ENCODE measurements around the gene NPC1.

Gene NPC1

DNA sequence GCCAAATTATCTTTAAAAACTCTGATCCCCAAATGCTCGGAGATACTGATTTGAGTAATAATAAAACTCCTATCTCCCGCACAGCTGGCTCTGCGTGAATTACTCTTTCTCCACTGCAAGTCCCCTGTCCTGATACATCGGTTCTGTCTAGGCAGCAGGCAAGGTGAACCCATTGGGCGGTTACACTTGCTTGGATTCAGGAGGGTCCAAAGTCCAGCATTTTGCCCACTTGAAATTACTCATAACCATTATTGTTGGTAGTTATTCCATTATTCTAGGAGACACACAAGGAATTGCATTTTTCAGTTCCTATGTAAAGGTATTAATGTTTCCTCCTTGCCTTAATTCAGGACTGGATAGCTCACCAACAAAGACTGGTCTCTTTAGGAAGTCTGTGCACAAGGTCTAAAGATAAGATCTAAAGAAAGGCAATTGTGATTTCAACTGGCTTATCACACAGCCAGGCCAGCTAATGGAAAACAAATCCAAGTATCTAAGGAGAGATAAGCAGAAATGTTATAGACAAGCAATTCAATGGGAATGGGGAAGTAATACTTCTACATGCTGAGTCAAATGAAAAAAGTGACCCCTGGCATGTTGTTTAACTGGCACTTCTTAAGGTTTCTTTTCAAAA is 23.2 kb upstream of the NPC1 start:
- TF ChIP-seq, protein P1, sequence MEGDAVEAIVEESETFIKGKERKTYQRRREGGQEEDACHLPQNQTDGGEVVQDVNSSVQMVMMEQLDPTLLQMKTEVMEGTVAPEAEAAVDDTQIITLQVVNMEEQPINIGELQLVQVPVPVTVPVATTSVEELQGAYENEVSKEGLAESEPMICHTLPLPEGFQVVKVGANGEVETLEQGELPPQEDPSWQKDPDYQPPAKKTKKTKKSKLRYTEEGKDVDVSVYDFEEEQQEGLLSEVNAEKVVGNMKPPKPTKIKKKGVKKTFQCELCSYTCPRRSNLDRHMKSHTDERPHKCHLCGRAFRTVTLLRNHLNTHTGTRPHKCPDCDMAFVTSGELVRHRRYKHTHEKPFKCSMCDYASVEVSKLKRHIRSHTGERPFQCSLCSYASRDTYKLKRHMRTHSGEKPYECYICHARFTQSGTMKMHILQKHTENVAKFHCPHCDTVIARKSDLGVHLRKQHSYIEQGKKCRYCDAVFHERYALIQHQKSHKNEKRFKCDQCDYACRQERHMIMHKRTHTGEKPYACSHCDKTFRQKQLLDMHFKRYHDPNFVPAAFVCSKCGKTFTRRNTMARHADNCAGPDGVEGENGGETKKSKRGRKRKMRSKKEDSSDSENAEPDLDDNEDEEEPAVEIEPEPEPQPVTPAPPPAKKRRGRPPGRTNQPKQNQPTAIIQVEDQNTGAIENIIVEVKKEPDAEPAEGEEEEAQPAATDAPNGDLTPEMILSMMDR (conservative IDR thresholded peaks at IDR 0.05; ENCODE audit: low read depth, low read length): no peak
- no peak overlapping the region for H3K4me3 ChIP-seq (ENCODE audit: low read depth, low read length)
- DNase-seq (ENCODE audit: low read depth): no peak

DNA sequence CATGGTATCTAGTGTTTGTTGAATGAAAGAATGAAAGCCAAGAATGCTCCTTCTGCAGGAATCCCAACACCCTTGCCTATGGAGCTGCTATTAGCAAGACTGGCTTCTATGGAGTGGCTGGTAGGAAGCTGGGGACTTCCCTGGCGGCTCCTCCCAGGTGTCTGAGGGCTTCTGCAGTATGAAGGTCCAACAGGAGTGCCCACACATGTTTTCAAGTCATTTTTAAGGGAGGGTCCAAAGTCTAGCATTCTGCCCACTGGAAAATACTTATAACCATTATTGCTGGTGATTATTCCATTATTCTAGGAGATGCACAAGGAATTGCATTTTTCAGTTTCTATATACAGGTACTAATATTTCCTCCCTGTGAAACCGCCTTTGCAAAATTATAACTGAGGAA is 21.9 kb upstream of the NPC1 start:
- H3K4me3 ChIP-seq (ENCODE audit: low read depth, low read length): no peak overlapping the region
- no peak for DNase-seq (ENCODE audit: low read depth)
- TF ChIP-seq, protein P1 (conservative IDR thresholded peaks at IDR 0.05; ENCODE audit: low read depth, low read length): no peak

DNA sequence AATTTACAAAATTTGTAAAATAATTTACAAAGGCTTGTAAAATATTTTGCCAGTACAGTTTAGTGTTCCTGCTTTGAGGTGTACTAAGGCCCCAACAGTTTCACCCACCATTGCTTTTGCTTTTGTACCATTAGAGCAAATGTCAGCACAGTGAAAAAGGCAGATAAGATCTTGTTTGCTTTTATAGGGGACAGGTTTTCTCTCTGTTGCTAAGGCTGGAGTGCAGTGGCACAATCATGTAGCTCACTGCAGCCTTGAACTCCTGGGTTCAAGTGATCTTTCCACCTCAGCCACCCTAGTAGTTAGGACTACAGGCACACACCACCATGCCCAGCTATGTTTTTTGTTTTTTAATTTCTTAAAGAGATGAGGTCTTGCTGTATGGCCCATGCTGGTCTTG is 19.6 kb upstream of the NPC1 start:
- no peak for DNase-seq (ENCODE audit: low read depth)
- TF ChIP-seq, protein P1 (conservative IDR thresholded peaks at IDR 0.05; ENCODE audit: low read depth, low read length): no peak
- no peak overlapping the region for H3K4me3 ChIP-seq (ENCODE audit: low read depth, low read length)

DNA sequence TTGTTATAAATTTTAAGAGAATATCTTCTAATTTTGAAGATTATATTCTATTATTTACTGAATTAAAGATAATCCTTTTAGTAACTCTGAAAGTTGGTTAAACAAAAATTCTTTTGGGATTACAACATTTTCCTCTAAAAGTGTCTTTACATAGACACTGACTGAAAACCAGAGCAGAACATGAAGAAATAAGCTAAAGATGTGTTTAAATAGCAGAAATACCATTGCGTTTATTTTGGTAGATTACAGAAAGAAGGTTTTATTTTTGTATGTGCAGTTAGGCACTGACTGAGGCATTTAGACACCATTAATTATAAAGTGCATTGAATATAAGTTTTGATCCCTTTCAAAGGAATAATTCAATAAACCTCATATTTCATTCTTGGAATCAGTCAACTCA is 13.5 kb upstream of the NPC1 start:
- DNase-seq (ENCODE audit: low read depth): peak; percentile 19
- no peak overlapping the region for H3K4me3 ChIP-seq (ENCODE audit: low read depth, low read length)
- TF ChIP-seq, protein P1 (conservative IDR thresholded peaks at IDR 0.05; ENCODE audit: low read depth, low read length): no peak

DNA sequence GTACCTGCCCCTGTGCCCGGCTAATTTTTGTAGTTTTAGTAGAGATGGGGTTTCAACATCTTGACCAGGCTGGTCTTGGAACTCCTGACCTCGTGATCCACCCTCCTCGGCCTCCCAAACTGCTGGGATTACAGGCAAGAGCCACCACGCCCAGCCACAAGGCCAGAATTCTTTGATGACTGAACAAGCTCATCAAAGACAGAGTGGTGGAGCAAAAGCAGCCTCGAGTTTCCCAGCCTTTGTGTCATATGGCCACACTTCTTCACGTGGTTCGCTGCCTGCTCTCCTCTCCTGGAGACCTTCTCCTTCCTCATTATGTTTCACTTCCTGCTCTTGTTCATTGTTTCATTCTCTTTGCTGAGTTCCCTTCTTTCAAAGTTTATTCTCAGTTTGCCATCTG is 9.9 kb upstream of the NPC1 start:
- no peak overlapping the region for H3K4me3 ChIP-seq (ENCODE audit: low read depth, low read length)

DNA sequence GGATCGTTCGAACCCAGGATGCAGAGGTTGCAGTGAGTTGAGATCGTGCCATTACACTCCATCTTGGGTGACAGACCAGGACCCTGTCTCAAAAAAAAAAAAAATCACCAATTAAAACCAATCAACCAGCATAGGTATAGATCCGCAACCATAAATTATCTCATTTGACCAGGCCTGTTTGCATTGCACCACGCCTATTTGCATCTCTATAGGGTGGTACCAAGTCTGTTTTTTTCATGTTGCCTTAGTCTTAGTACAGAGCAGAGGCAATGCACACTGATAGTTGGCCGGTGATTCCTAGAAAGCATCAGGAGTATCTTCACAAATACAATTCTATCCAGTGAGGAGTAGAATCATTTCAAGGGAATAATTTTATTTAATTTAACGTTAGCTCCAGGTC is 9.3 kb upstream of the NPC1 start:
- DNase-seq (ENCODE audit: low read depth): no peak
- H3K4me3 ChIP-seq (ENCODE audit: low read depth, low read length): no peak overlapping the region
- TF ChIP-seq, protein P1 (conservative IDR thresholded peaks at IDR 0.05; ENCODE audit: low read depth, low read length): no peak

More for the DNA sequence above, 9.9 kb upstream of the NPC1 start:
- TF ChIP-seq, protein P1 (conservative IDR thresholded peaks at IDR 0.05; ENCODE audit: low read depth, low read length): no peak
- no peak for DNase-seq (ENCODE audit: low read depth)

DNA sequence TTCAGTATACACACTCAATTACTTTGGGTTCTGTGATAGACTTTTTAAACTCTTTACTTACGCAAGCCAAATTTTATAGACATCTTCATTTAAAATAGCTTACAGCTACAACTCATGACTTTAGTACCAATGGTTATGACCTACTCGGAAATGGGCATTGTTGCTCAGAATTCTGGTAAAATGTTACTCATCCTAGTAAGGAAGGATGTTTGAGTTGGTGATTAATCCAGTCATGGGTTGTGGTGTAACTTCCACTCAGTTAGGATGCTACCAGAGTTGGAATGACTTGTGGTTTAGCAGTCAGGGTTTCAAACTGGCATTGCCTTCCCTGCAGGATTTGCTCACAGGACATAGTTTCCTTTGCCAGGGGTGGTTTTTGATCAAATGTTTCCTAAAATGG is 7.4 kb upstream of the NPC1 start:
- H3K4me3 ChIP-seq (ENCODE audit: low read depth, low read length): no peak overlapping the region
- TF ChIP-seq, protein P1 (conservative IDR thresholded peaks at IDR 0.05; ENCODE audit: low read depth, low read length): no peak
- peak; percentile 80 for DNase-seq (ENCODE audit: low read depth)

All from choroid plexus epithelial cell (primary cell).